Panc1 (cell line): ENCODE data around the gene CLEC9A. TPM values are rescaled to one million over a fixed set of nuclear protein-coding genes. Genes with fewer than 3 reads are reported as not detected.

ENCODE experiments used
- ATAC-seq: fragments of 200-7000 bp; cut with Tn5 transposase; 2 replicates; pipeline ENCODE4 v1.9.1; 2020; ENCODE audit warnings: mild to moderate bottlenecking, moderate library complexity
- BruUV-seq: library from RNA; stranded (reverse); fragments of 400-500 nt; replicated peaks from 2 replicates; lab custom pipeline; 2021; lab: Mats Ljungman, UMichigan
- CTCF ChIA-PET: fragments of 300-600 bp; sonication (Branson Sonifier 250); formaldehyde crosslinking; loops from one replicate; lab custom pipeline; 2022; ENCODE audit warnings: antibody characterized with exemption; lab: Charles Lee
- POLR2A ChIA-PET: fragments of 300-600 bp; sonication (Branson Sonifier 250); formaldehyde crosslinking; loops from one replicate; lab custom pipeline; 2022; ENCODE audit warnings: antibody characterized with exemption; lab: Charles Lee
- DNase-seq: peaks from one replicate; pipeline ENCODE4 v3.0.0-alpha.2; 2010; ENCODE audit warnings: low read depth, low spot score
- H3K27ac ChIP-seq: 2 replicates; pipeline ENCODE4 v1.5.1; 2011; ENCODE audit warnings: mild to moderate bottlenecking, low read length, inconsistent platforms
- H3K27me3 ChIP-seq: fragments of 200-500 bp; sonication (Bioruptor generic); 2 replicates; pipeline ENCODE4 v1.6.0; 2014; ENCODE audit warnings: low read length, inconsistent platforms; ENCODE audit not compliant: control insufficient read depth, insufficient read depth
- H3K36me3 ChIP-seq: fragments of 200-500 bp; sonication (Bioruptor generic); 2 replicates; pipeline ENCODE4 v1.5.1; 2014; ENCODE audit warnings: inconsistent platforms, mild to moderate bottlenecking, low read length, moderate library complexity; ENCODE audit not compliant: control insufficient read depth, insufficient read depth
- H3K4me1 ChIP-seq: 2 replicates; pipeline ENCODE4 v1.5.1; 2011; ENCODE audit warnings: inconsistent platforms, mild to moderate bottlenecking, low read length, moderate library complexity; ENCODE audit not compliant: control insufficient read depth, insufficient read depth
- H3K4me3 ChIP-seq, 2 experiments: 2 replicates each; pipeline ENCODE4 v1.5.1; 2011 to 2012; ENCODE audit warnings: low read depth in 2 of 2, low read length in 2 of 2, mild to moderate bottlenecking in 2 of 2, inconsistent platforms in 1 of 2, moderate library complexity in 1 of 2
- H3K9me3 ChIP-seq: fragments of 200-500 bp; sonication (Bioruptor generic); 2 replicates; pipeline ENCODE4 v1.5.1; 2014; ENCODE audit warnings: low read depth, mild to moderate bottlenecking, inconsistent platforms, low read length, moderate library complexity; ENCODE audit not compliant: control insufficient read depth, insufficient read depth
- CTCF ChIP-seq: fragments of 450-650 bp; IDR thresholded peaks from 2 replicates; pipeline ENCODE4 v1.5.1; 2017; ENCODE audit warnings: mild to moderate bottlenecking
- POLR2AphosphoS5 ChIP-seq: IDR thresholded peaks from 2 replicates; pipeline ENCODE4 v1.6.1; 2012; ENCODE audit warnings: mild to moderate bottlenecking, low read depth, low read length, moderate library complexity
- REST ChIP-seq, 2 experiments: IDR thresholded peaks; 2 replicates each; pipeline ENCODE4 v1.6.1; 2011 to 2012; ENCODE audit warnings: low read depth in 2 of 2, control low read depth in 1 of 2, low read length in 1 of 2, mild to moderate bottlenecking in 1 of 2, moderate library complexity in 1 of 2; ENCODE audit not compliant: insufficient read depth in 1 of 2
- SIN3A ChIP-seq: IDR thresholded peaks from 2 replicates; pipeline ENCODE4 v1.6.1; 2012; ENCODE audit warnings: low read depth, mild to moderate bottlenecking, low read length, moderate library complexity, borderline replicate concordance; ENCODE audit not compliant: insufficient read depth
- TCF7L2 ChIP-seq: IDR thresholded peaks from 2 replicates; pipeline ENCODE4 v1.6.1; 2011; ENCODE audit warnings: mild to moderate bottlenecking, low read depth, low read length, inconsistent platforms
- in situ Hi-C: cut with HindIII; loops from 2 replicates; pipeline ENCODE4 v1.10.0; 2016; ENCODE audit warnings: low sequenced_read_pairs, low pct_unique_long_range_greater_than_20kb
- intact Hi-C: fragments of 100-400 bp; cut with micrococcal nuclease; formaldehyde crosslinking; loops from one replicate; pipeline ENCODE4 v1.10.0; 2022; ENCODE audit not compliant: unreplicated experiment
- total RNA-seq: library from RNA; stranded (reverse); gene quantifications from one replicate; pipeline ENCODE4 v1.2.1, GENCODE V29; 2021; ENCODE audit not compliant: unreplicated experiment

CLEC9A gene
- total RNA-seq, 1 experiment from 2014 or later: not detected

GRCh38 chr12:10033783-10034545 is 3.5 kb downstream of the CLEC9A start:
- Histone ChIP-seq H3K27ac (no peak overlapping the region), H3K4me3 (no peak overlapping the region), H3K27me3 (no peaks in the 10 kb centered on the region), H3K36me3 (no peaks in the 10 kb centered on the region), H3K4me1 (no peaks in the 10 kb centered on the region), H3K9me3 (no peaks in the 10 kb centered on the region)
- in situ Hi-C loops: no loop called here
- no peak for DNase-seq
- POLR2A ChIA-PET: no interaction called here
- TF ChIP-seq POLR2AphosphoS5: no peak
- no peak for TF ChIP-seq TCF7L2
- peak; percentile 56; the same call in 1 of the 2 replicates for TF ChIP-seq CTCF
- no TSS peak for BruUV-seq
- intact Hi-C loops: loop anchor here (2.0 kb wide), 1 partner anchor 107 kb away; no protein-coding TSS in a partner anchor
- ATAC-seq: no peak
- CTCF ChIA-PET: no interaction called here

GRCh38 chr12:10042167-10042566 is 11.7 kb downstream of the CLEC9A start:
- H3K9me3 ChIP-seq: no peaks in the 10 kb centered on the region
- no peaks in the 10 kb centered on the region for H3K4me1 ChIP-seq
- ChIA-PET CTCF (interaction anchor here (0.6 kb wide), 1 partner anchor 1498 kb away, joined by 4 read pairs; no protein-coding TSS in a partner anchor), POLR2A (no interaction called here)
- no peaks in the 10 kb centered on the region for H3K27me3 ChIP-seq
- intact Hi-C loops (no loop called here), in situ Hi-C loops (no loop called here)
- H3K27ac ChIP-seq: no peak overlapping the region
- no peak for TF ChIP-seq POLR2AphosphoS5
- no peak for TF ChIP-seq CTCF
- no peak for TF ChIP-seq TCF7L2
- no peak for TF ChIP-seq SIN3A
- no peak for TF ChIP-seq REST (IDR thresholded peaks at IDR 0.05; ENCODE audit: insufficient read depth in 1 of 2, low read depth in 2 of 2, low read length in 1 of 2)
- H3K4me3 ChIP-seq: no peak overlapping the region
- no peaks in the 10 kb centered on the region for H3K36me3 ChIP-seq
- DNase-seq (no peak), ATAC-seq (no peak)
- no TSS peak for BruUV-seq
